Measurements from ENCODE around the gene TSHZ2. TPM values are rescaled to one million over a fixed set of nuclear protein-coding genes. Genes with fewer than 3 reads are reported as not detected.

The TSHZ2 gene
- total and polyA plus RNA-seq, 11 donors, result 1.8 to 12.1 (median 3.7) TPM

DNA sequence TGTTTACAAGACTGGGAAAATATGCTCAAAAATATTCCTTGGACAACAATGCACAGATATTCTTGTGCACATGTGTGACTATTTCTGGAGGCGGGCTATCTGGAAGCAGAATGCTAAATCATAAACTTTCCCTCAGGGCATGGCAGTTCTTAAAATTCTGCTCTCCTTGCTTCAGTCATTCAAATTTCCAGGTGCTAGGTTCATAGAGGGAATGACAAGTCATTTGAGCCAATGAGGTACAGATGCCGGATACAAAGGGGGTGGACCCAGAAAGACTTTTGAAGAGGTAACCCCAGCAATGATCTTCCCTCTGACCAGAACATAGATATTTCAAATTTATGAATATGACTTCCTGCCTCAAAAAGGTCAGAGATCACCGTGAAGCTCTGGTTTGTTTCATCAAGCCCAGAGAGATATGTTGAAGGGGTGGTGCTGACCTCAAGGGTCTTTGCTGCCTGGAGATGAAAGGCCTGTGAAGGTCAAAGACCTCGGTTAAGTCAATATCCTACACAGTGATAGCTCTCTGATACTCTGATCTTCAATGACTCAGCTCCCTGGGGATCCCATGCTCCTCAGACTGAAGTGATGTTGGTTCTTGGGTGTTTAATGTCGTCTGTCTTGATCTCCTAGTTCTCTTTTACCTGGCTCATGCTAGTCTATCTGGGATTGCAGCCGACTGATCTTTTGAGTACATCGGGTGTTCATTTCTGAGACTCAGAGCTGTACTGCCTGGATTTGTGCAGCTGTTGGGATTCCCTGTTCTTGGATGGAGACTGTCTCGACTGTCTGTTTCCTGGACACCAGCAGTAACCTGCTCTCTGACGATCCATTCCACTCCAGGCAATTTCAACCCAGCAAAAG lies 47.5 kb upstream of the TSHZ2 start:
- TF ChIP-seq CTCF (IDR thresholded peaks at IDR 0.05) (no peak), POLR2A (IDR thresholded peaks at IDR 0.05) (no peak)
- Histone ChIP-seq H3K27ac (no peak overlapping the region), H3K4me3 (no peak overlapping the region), H3K9me3 (no peaks in the 10 kb centered on the region), H3K4me1 (peaks cover 0 to 3% (median 0%) of the 10 kb centered on the region in 12 donors), H3K36me3 (no peaks in the 10 kb centered on the region), H3K27me3 (no peaks in the 10 kb centered on the region)
- DNase-seq (no peak), ATAC-seq (no peak)
- intact Hi-C loops (cut with DNase I), result no loop called here
- WGBS, 4 donors, result 77 to 82% (median 80%) methylated on average over 9 of the region's 9 CpGs

GRCh38 chr20:52926505-52926904 lies 45.7 kb upstream of the TSHZ2 start:
- DNase-seq (no peak), ATAC-seq (no peak)
- Histone ChIP-seq H3K36me3 (no peaks in the 10 kb centered on the region), H3K4me1 (peaks cover 0 to 3% (median 0%) of the 10 kb centered on the region in 12 donors), H3K9me3 (no peaks in the 10 kb centered on the region), H3K27me3 (no peaks in the 10 kb centered on the region), H3K27ac (no peak overlapping the region), H3K4me3 (no peak overlapping the region)
- 75 to 85% (median 82%) methylated on average over 1 of the region's 1 CpG for WGBS, 4 donors
- TF ChIP-seq POLR2A (IDR thresholded peaks at IDR 0.05), result no peak
- no peak for TF ChIP-seq CTCF (IDR thresholded peaks at IDR 0.05)
- intact Hi-C loops (cut with DNase I), result no loop called here

DNA sequence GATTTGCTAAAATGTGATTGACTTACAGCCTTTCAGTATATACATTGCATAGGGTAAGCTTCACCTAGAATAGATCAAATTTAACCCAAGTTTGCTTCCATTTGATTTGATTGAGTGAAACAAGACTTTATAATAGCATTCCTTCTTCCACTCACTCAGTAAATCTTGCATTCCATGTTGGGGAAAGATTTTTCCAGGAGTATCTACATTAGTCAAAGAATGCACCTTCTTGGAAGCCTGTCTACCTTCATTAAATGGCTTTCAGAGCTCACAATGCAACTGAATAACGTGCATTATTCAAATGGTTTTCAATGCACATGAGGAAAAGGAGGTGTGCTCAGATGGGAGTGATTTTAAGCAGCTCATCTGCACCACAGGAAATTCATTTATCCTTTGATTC lies 38.3 kb upstream of the TSHZ2 start:
- intact Hi-C loops (cut with DNase I), result no loop called here
- WGBS, 4 donors, result 38 to 64% (median 50%) methylated on average over 1 of the region's 1 CpG
- ATAC-seq (no peak), DNase-seq (no peak)
- Histone ChIP-seq H3K36me3 (no peaks in the 10 kb centered on the region), H3K4me3 (no peak overlapping the region), H3K27ac (no peak overlapping the region), H3K27me3 (no peaks in the 10 kb centered on the region), H3K9me3 (no peaks in the 10 kb centered on the region), H3K4me1 (no peaks in the 10 kb centered on the region)
- TF ChIP-seq POLR2A (IDR thresholded peaks at IDR 0.05) (no peak), CTCF (IDR thresholded peaks at IDR 0.05) (no peak)

DNA sequence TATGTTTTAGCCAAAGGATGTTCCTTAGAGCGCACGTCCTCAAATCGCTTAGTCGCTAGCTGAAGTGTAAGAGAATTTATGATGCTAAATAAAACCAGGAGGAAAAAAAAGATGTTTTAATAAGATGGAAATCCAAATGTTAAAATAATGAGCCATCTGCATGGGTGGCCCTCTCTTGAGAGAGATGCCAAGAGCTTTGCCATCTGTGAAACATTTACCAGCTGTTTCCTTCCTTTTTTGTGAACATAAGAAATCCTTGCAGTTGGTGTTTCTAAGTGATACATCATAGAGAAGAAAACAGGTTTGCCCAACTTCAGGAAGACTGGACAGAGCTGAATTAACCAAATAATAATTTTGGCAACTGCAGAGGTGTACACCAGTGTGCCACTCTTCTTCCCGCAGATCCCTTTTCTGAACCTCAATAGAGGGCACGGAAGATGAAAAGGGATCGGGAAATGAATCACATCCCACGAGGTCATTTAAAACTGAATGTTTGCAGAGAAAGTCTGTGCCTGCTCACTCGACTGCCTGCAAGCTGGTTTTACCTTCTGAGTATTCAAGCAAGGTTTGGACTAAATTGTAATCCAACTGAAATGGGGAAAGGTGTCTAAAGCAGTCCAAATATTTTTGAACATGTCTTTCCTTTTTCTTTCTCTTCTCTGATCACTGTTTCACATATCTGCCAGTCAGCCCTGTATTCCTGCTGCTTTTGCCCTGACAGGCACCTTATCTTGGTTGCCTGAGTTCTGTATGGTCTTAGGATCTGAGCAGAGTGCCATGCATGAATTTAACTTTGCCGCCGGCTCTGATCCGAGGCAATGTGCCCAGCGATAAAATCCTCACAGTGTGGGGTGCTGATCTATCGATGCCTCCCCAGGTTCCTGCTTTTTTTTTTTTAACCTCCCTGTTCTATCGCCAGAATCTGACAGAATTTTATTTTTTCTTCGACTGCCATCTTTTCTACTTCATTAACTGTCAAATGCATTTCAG lies 35.5 kb upstream of the TSHZ2 start:
- DNase-seq (no peak), ATAC-seq (no peak)
- no peaks in the 10 kb centered on the region for H3K9me3 ChIP-seq
- H3K36me3 ChIP-seq, result no peaks in the 10 kb centered on the region
- H3K4me3 ChIP-seq, result no peak overlapping the region
- intact Hi-C loops (cut with DNase I), result no loop called here
- no peaks in the 10 kb centered on the region for H3K4me1 ChIP-seq
- 84 to 89% (median 86%) methylated on average over 16 of the region's 16 CpGs for WGBS, 4 donors
- no peak overlapping the region for H3K27ac ChIP-seq
- H3K27me3 ChIP-seq, result no peaks in the 10 kb centered on the region
- TF ChIP-seq POLR2A (IDR thresholded peaks at IDR 0.05) (no peak), CTCF (IDR thresholded peaks at IDR 0.05) (no peak)

All from heart left ventricle (tissue), 16 donors.